Psoas muscle (tissue), 8 donors: ENCODE measurements around the gene GNAT3. TPM values are rescaled to one million over a fixed set of nuclear protein-coding genes. Genes with fewer than 3 reads are reported as not detected.

Experiments used
- ATAC-seq, 4 donors: fragments of 200-7000 bp; cut with Tn5 transposase; one replicate each; pipeline ENCODE4 v1.9.1; 2020; ENCODE audit warnings: moderate library complexity in 3 of 4, mild to moderate bottlenecking in 2 of 4
- DNase-seq, 2 donors: peaks; one replicate each; pipeline ENCODE4 v3.0.0-alpha.2; 2020
- H3K27ac ChIP-seq: fragments of 200-600 bp; one replicate; pipeline ENCODE4 v1.8.0; 2022
- H3K27me3 ChIP-seq, 3 donors: fragments of 200-600 bp in 1 of 3; one replicate each; pipeline versions ENCODE4 v1.6.1 to v1.8.0; 2013 to 2022; ENCODE audit warnings: low read length in 2 of 3, mild to moderate bottlenecking in 2 of 3, moderate library complexity in 1 of 3; ENCODE audit not compliant: insufficient read depth in 3 of 3
- H3K36me3 ChIP-seq, 2 donors: fragments of 200-600 bp in 1 of 2; one replicate each; pipeline versions ENCODE4 v1.6.1 to v1.8.0; 2013 to 2022; ENCODE audit warnings: low read depth in 1 of 2, mild to moderate bottlenecking in 1 of 2, moderate library complexity in 1 of 2; ENCODE audit not compliant: insufficient read depth in 1 of 2
- H3K4me1 ChIP-seq: fragments of 200-600 bp; one replicate; pipeline ENCODE4 v1.8.0; 2022
- H3K4me3 ChIP-seq: fragments of 200-600 bp; one replicate; pipeline ENCODE4 v1.8.0; 2022; ENCODE audit warnings: mild to moderate bottlenecking
- H3K9me3 ChIP-seq: fragments of 200-600 bp; one replicate; pipeline ENCODE4 v1.8.0; 2022
- WGBS, 3 donors: extraction: QIAGEN DNeasy Blood & Tissue Kit; methylation state at CpG; one replicate each; pipeline versions ENCODE4 v1.1.6 to v1.1.7; 2013; 5-methylcytosine and 5-hydroxymethylcytosine counted together
- intact Hi-C, 2 donors: fragments of 100-400 bp; cut with DNase I; formaldehyde crosslinking; loops; one replicate each; pipeline versions ENCODE4 v1.11.0 to v1.14.2; 2022
- polyA plus RNA-seq, 3 donors: library from polyadenylated mRNA; stranded (reverse); fragments of 200-250 nt; gene quantifications; one replicate each; pipeline ENCODE4 v1.2.3, GENCODE V29; 2013
- total RNA-seq, 4 donors: library from RNA; stranded (reverse); fragmentation: NEBNext Ultra II Directional in 2 of 4; extraction: Animal tissue kit (Norgen Biotek cat#: 25700) in 2 of 4; gene quantifications; one replicate each; pipeline versions ENCODE4 v1.2.1 to v1.2.4, GENCODE V29; 2021 to 2023
- TF ChIP-seq, protein P1 (sequence below): fragments of 200-600 bp; IDR thresholded peaks from one replicate; pipeline ENCODE4 v1.8.0; 2022; ENCODE audit warnings: antibody characterized with exemption
- donor health status: healthy with polysubstance abuse.
- donor health status: DM: no; HTN: no; CAD: no; lungs with moderate emphysema.
- donor health status: Bipolar disorder and iron deficiency.
- donor health status: healthy.
- donor health status: DM: yes; HTN: yes; CAD: no.
- donor health status: DM: no; HTN: no; CAD: no.
- donor health status: DM: no; HTN: no; CAD: no.
- donor health status: DM: yes; HTN: yes; CAD: no.

Gene GNAT3
- total and polyA plus RNA-seq, 7 donors: not detected

DNA sequence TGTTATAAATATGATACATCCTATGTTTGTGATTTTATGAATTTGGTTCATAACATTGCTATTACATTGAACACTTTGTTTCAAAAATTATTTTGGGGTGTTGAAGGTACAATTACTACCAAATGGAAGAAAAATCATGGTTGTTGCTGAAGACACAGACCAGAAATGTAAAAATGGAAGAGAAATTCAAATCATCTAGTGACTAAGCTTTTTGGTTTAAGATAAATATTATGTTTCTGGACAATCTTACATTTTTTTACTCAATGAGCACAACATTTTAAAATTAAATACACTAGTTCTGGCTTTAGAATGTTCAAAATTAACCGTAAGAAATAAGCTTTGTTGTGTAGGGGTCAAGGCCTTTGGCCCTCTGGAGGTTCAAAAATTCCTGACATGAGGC is 82.7 kb downstream of the GNAT3 start:
- Histone ChIP-seq H3K27ac (no peak overlapping the region), H3K36me3 (no peaks in the 10 kb centered on the region), H3K4me1 (no peaks in the 10 kb centered on the region), H3K4me3 (no peak overlapping the region), H3K27me3 (no peaks in the 10 kb centered on the region), H3K9me3 (no peaks in the 10 kb centered on the region)
- intact Hi-C loops: loop anchor here in 1 of 2 donors (1.0 to 10.0 kb wide), 3 partner anchors 28 to 1046 kb away; no protein-coding TSS in a partner anchor
- DNase-seq (no peak), ATAC-seq (no peak)
- 81 to 92% (median 86%) methylated on average over 1 of the region's 1 CpG for WGBS, 3 donors
- TF ChIP-seq, protein P1, sequence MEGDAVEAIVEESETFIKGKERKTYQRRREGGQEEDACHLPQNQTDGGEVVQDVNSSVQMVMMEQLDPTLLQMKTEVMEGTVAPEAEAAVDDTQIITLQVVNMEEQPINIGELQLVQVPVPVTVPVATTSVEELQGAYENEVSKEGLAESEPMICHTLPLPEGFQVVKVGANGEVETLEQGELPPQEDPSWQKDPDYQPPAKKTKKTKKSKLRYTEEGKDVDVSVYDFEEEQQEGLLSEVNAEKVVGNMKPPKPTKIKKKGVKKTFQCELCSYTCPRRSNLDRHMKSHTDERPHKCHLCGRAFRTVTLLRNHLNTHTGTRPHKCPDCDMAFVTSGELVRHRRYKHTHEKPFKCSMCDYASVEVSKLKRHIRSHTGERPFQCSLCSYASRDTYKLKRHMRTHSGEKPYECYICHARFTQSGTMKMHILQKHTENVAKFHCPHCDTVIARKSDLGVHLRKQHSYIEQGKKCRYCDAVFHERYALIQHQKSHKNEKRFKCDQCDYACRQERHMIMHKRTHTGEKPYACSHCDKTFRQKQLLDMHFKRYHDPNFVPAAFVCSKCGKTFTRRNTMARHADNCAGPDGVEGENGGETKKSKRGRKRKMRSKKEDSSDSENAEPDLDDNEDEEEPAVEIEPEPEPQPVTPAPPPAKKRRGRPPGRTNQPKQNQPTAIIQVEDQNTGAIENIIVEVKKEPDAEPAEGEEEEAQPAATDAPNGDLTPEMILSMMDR: no peak

DNA sequence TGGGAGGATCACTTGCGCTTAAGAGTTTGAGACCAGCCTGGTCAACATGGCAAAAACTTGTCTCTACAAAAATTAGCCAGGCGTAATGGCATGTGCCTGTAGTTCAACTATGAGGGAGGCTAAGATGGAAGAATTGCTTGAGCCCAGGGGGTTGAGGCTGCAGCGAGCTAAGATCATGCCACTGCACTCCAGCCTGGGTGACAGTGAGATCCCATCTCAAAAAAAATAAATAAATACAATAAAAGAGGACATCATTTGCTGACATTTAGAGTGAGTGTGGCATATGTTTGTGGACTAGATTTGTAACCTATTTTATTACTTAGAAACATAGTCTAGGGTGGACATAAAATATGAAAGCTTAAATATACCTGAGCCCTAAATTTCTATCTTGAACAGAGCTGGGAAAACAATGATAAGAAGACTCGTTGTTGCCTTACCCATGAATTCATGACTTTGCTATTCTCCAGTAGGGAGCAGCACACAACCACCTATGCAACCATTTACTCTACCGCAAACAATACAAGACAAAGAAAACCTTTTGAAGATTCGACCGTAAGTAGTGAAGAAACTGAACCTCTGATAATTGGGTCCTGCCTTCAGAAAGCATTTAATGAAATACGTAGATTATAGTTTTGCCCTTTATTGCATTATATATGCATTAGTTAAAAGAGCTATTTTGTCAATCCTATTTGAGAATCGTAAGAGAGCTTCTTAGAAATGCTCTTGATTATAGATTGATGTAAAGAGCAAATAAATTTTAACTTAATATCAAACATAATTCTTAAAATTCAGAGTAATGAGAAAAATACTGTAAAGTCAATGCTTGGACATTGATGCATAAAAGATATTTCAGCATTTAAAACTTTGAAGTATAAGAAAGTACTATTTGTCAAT is 83.5 kb downstream of the GNAT3 start:
- Histone ChIP-seq H3K36me3 (no peaks in the 10 kb centered on the region), H3K4me1 (no peaks in the 10 kb centered on the region), H3K4me3 (peak overlapping the region; percentile 32), H3K27me3 (no peaks in the 10 kb centered on the region), H3K9me3 (no peaks in the 10 kb centered on the region), H3K27ac (no peak overlapping the region)
- 43 to 46% (median 44%) methylated on average over 9 of the region's 9 CpGs for WGBS, 3 donors
- ATAC-seq (peak; percentile 79 to 99 (median 86)), DNase-seq (no peak)
- TF ChIP-seq, protein P1: peak; percentile 79
- intact Hi-C loops: loop anchor here in 1 of 2 donors (1.0 to 10.0 kb wide), 3 partner anchors 28 to 1046 kb away; no protein-coding TSS in a partner anchor

DNA sequence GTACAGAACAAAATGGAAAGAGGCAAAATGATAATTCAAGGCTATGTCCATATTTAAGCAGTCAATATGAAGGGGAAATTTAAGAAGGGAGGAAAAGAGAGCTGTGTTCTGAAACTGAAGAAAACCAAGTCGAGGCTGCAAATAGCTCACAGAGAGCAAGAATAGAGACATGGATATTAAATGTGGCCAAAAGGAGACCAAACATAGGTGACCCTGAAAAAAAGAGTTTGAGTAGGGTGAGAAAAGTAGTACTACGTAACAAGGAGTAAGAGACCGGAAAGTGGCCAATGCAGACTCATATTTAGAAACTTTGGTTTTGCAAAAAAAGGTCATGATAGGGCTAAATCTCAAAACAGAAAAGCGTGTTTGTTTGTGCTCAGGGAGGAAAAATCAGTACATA is 84.6 kb downstream of the GNAT3 start:
- intact Hi-C loops: loop anchor here in 1 of 2 donors (10.0 kb wide), 1 partner anchor 1048 kb away; no protein-coding TSS in a partner anchor
- H3K27me3 ChIP-seq: no peaks in the 10 kb centered on the region
- no peak overlapping the region for H3K27ac ChIP-seq
- WGBS, 3 donors: 71 to 82% (median 77%) methylated on average over 4 of the region's 4 CpGs
- ATAC-seq (no peak), DNase-seq (no peak)
- H3K4me3 ChIP-seq: no peak overlapping the region
- H3K4me1 ChIP-seq: no peaks in the 10 kb centered on the region
- H3K36me3 ChIP-seq: no peaks in the 10 kb centered on the region
- H3K9me3 ChIP-seq: no peaks in the 10 kb centered on the region
- TF ChIP-seq, protein P1: no peak

DNA sequence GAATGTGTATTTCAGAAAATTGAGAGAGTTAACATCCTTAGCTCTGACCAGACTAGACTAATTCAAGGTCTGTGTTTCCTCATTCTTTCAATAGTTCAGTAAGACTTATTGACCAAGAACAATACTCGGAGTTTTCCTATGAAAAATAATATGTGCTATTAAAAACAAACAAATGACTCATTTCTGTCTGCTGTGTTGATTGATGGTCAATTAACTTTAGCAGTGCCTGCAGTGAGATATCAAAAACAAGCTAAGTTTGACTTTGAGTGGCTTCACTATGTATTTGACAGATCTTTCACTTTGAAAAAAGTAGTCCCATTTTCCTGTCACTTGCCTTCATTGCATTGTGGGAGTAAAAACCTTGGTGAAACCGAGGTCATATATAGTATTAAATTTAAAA is 91.0 kb downstream of the GNAT3 start:
- no peak overlapping the region for H3K4me3 ChIP-seq
- no peaks in the 10 kb centered on the region for H3K36me3 ChIP-seq
- DNase-seq: no peak
- H3K27ac ChIP-seq: no peak overlapping the region
- 80 to 91% (median 82%) methylated on average over 2 of the region's 2 CpGs for WGBS, 3 donors
- intact Hi-C loops: loop anchor here in 1 of 2 donors (10.0 kb wide), 1 partner anchor 1054 kb away; no protein-coding TSS in a partner anchor
- H3K4me1 ChIP-seq: no peaks in the 10 kb centered on the region
- ATAC-seq: no peak
- H3K9me3 ChIP-seq: no peaks in the 10 kb centered on the region
- no peaks in the 10 kb centered on the region for H3K27me3 ChIP-seq
- TF ChIP-seq, protein P1: no peak
